Measurements from ENCODE around the gene CCDC88B. TPM values are rescaled to one million over a fixed set of nuclear protein-coding genes. Genes with fewer than 3 reads are reported as not detected.

CCDC88B gene
- total and polyA plus RNA-seq, 4 donors, result 13.6 to 56.8 (median 43.4) TPM

- WGBS, 2 donors, result 84% methylated on average over 10 of the region's 10 CpGs
- Histone ChIP-seq H3K9me3 (ENCODE audit: control insufficient read depth in 4 of 4, insufficient read depth in 3 of 4, low read length in 3 of 4) (peaks cover 0 to 4% (median 0%) of the 10 kb centered on the region in 4 donors), H3K36me3 (ENCODE audit: control insufficient read depth in 4 of 4, insufficient read depth in 4 of 4, low read length in 4 of 4) (no peaks in the 10 kb centered on the region), H3K9ac (ENCODE audit: insufficient read depth in 1 of 2, low read length in 2 of 2) (no peak overlapping the region), H3K4me3 (no peak overlapping the region), H3K27ac (ENCODE audit: low read depth in 1 of 2, low read length in 1 of 2) (no peak overlapping the region), H3K27me3 (ENCODE audit: control insufficient read depth in 3 of 3, insufficient read depth in 3 of 3, low read length in 2 of 3) (peaks cover 0 to 3% (median 0%) of the 10 kb centered on the region in 3 donors), H3K4me1 (ENCODE audit: control insufficient read depth in 5 of 5, insufficient read depth in 5 of 5, low read length in 5 of 5) (no peaks in the 10 kb centered on the region)
- no peak for ATAC-seq (ENCODE audit: insufficient read depth, low FRiP score)
- DNase-seq, result no peak
- TF ChIP-seq CTCF (IDR thresholded peaks at IDR 0.05; ENCODE audit: control extremely low read depth, extremely low read depth), result no peak
Measured at GRCh38 chr11:64388894-64389293, 48.9 kb downstream of the CCDC88B start.

GRCh38 chr11:64389851-64390250 is 49.8 kb downstream of the CCDC88B start:
- Histone ChIP-seq H3K27ac (ENCODE audit: low read depth in 1 of 2, low read length in 1 of 2) (no peak overlapping the region), H3K4me1 (ENCODE audit: control insufficient read depth in 5 of 5, insufficient read depth in 5 of 5, low read length in 5 of 5) (no peaks in the 10 kb centered on the region), H3K4me3 (no peak overlapping the region), H3K9ac (ENCODE audit: insufficient read depth in 1 of 2, low read length in 2 of 2) (no peak overlapping the region), H3K36me3 (ENCODE audit: control insufficient read depth in 4 of 4, insufficient read depth in 4 of 4, low read length in 4 of 4) (no peaks in the 10 kb centered on the region), H3K9me3 (ENCODE audit: control insufficient read depth in 4 of 4, insufficient read depth in 3 of 4, low read length in 3 of 4) (peaks cover 0 to 4% (median 0%) of the 10 kb centered on the region in 4 donors), H3K27me3 (ENCODE audit: control insufficient read depth in 3 of 3, insufficient read depth in 3 of 3, low read length in 2 of 3) (peaks cover 0 to 3% (median 0%) of the 10 kb centered on the region in 3 donors)
- ATAC-seq (ENCODE audit: insufficient read depth, low FRiP score) (no peak), DNase-seq (no peak)
- 97 to 98% methylated on average over 2 of the region's 2 CpGs for WGBS, 2 donors
- TF ChIP-seq CTCF (IDR thresholded peaks at IDR 0.05; ENCODE audit: control extremely low read depth, extremely low read depth), result no peak

GRCh38 chr11:64390558-64390957 is 50.6 kb downstream of the CCDC88B start:
- DNase-seq, result no peak
- Histone ChIP-seq H3K4me1 (ENCODE audit: control insufficient read depth in 5 of 5, insufficient read depth in 5 of 5, low read length in 5 of 5) (peaks cover 0 to under 1% (median 0%) of the 10 kb centered on the region in 5 donors), H3K36me3 (ENCODE audit: control insufficient read depth in 4 of 4, insufficient read depth in 4 of 4, low read length in 4 of 4) (no peaks in the 10 kb centered on the region), H3K4me3 (no peak overlapping the region), H3K27ac (ENCODE audit: low read depth in 1 of 2, low read length in 1 of 2) (no peak overlapping the region), H3K9me3 (ENCODE audit: control insufficient read depth in 4 of 4, insufficient read depth in 3 of 4, low read length in 3 of 4) (peaks cover 0 to 4% (median 0%) of the 10 kb centered on the region in 4 donors), H3K9ac (ENCODE audit: insufficient read depth in 1 of 2, low read length in 2 of 2) (no peak overlapping the region), H3K27me3 (ENCODE audit: control insufficient read depth in 3 of 3, insufficient read depth in 3 of 3, low read length in 2 of 3) (peaks cover 0 to 3% (median 0%) of the 10 kb centered on the region in 3 donors)
- 71 to 87% methylated on average over 3 of the region's 3 CpGs for WGBS, 2 donors
- ATAC-seq (ENCODE audit: insufficient read depth, low FRiP score), result no peak
- TF ChIP-seq CTCF (IDR thresholded peaks at IDR 0.05; ENCODE audit: control extremely low read depth, extremely low read depth), result no peak

- ATAC-seq (ENCODE audit: insufficient read depth, low FRiP score) (no peak), DNase-seq (no peak)
- Histone ChIP-seq H3K9me3 (ENCODE audit: control insufficient read depth in 4 of 4, insufficient read depth in 3 of 4, low read length in 3 of 4) (peaks cover 0 to 4% (median 0%) of the 10 kb centered on the region in 4 donors), H3K4me3 (no peak overlapping the region), H3K27ac (ENCODE audit: low read depth in 1 of 2, low read length in 1 of 2) (no peak overlapping the region), H3K27me3 (ENCODE audit: control insufficient read depth in 3 of 3, insufficient read depth in 3 of 3, low read length in 2 of 3) (peaks cover 0 to 3% (median 0%) of the 10 kb centered on the region in 3 donors), H3K9ac (ENCODE audit: insufficient read depth in 1 of 2, low read length in 2 of 2) (no peak overlapping the region), H3K4me1 (ENCODE audit: control insufficient read depth in 5 of 5, insufficient read depth in 5 of 5, low read length in 5 of 5) (peaks cover 0 to 10% (median 0%) of the 10 kb centered on the region in 5 donors), H3K36me3 (ENCODE audit: control insufficient read depth in 4 of 4, insufficient read depth in 4 of 4, low read length in 4 of 4) (no peaks in the 10 kb centered on the region)
- 88 to 99% methylated on average over 3 of the region's 3 CpGs for WGBS, 2 donors
- no peak for TF ChIP-seq CTCF (IDR thresholded peaks at IDR 0.05; ENCODE audit: control extremely low read depth, extremely low read depth)
Measured at GRCh38 chr11:64391839-64392238, 51.8 kb downstream of the CCDC88B start.

Data from lung (tissue), 12 donors.